Stimulated activated CD4-positive, alpha-beta T cell treated with anti-CD3 and anti-CD28 coated beads, Interleukin-1b, Interleukin-23, amount 100 ng/mL, for 1 hour (primary cell): Measurements from ENCODE around the gene ZNF544.

ENCODE experiments used
- DNase-seq, 2 donors: peaks; one replicate each; pipeline ENCODE4 v3.0.0-alpha.2; 2020; ENCODE audit warnings: low read depth in 2 of 2

Gene ZNF544

DNA sequence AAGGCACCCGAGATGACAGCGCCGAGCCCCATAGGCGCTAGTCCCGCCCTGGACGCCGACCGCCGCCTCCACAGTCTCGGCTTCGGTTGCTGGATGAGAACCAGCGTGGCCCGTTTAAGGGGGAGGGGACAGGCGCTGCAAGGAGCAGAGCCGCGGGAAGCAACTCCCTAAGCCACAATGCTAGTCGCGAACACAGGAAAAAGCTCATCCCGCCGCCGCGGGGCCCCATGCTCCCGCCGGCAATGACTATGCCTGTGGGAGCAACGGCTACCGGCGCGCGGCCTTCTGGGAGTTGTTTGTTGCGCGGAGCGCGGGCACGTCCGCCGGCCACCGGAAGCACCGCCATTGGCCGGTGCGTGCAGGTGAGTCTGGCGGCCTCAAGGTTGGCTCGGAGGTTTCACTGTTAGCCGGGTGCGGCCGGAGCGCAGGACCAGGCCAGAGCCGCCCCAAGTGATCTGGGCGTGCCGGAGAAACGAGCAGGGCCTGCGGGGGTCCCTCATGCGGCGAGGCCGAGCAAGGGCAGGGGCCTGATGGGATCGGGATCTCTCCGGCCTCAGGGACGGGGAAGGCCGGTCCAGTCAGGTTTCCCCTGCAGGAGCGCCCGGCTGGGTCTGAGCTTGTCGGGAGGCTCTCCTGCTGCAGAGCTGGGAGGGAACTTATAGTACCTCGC is at the start of gene ZNF544:
Gene ZNF544, plus strand, starts transcription at position 330 of the 670 bp plus-strand sequence. CDS start 15,110 bp downstream, outside the sequence.
- DNase-seq = peak; percentile 3 to 21

DNA sequence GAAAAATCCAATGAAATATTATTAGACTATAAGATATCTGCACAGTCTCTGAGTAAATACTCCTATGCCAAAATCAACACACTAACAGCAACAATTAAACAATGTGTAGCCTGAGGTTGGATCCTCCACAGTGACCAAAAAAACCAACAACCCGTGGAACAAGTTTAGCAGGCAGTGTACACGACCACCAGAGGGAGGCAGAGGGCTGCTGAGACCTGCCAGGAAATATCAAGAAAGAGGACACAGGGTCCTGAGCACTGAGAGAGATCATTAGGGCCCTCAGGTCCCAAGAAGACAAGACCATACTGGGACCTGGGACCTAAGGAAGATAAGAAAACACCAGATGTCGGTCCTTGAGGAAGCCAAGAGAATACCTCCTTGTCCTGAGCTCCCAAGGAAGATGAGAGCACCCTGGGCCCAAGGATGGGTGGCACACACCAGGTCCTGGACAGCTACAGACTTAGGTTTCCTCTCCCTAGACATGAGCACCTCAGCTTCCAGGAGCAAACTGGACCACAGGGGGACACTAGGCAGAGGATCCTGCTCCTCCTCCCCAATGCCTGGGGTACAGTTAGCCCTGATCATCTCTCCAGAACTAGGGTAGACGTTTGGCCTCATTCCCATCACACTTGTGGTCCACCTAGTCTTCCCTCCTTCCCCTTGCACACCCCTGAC is 46.7 kb upstream of the ZNF544 start:
- DNase-seq = peak; percentile 21 to 39

DNA sequence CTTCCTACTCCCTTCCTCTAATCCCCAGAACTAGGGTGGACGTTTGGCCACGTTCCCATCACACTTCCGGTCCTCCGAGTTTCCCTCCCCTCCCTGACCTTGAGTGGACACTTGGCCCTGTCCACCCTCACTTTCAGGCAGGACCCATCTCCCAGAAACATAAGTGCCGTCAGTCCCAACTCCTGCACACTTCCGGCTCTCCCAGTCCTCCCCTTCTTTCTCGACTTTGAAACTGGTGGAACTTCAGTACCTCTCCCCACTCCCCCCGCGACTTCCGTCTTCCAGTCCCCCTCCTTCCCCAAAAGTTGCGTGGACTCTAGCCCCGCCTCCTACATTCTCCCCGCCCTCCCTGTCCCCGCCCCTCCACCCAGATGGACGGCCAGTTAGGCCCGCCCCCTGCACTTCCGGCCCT is 46.1 kb upstream of the ZNF544 start:
- DNase-seq = peak; percentile 57 to 76

DNA sequence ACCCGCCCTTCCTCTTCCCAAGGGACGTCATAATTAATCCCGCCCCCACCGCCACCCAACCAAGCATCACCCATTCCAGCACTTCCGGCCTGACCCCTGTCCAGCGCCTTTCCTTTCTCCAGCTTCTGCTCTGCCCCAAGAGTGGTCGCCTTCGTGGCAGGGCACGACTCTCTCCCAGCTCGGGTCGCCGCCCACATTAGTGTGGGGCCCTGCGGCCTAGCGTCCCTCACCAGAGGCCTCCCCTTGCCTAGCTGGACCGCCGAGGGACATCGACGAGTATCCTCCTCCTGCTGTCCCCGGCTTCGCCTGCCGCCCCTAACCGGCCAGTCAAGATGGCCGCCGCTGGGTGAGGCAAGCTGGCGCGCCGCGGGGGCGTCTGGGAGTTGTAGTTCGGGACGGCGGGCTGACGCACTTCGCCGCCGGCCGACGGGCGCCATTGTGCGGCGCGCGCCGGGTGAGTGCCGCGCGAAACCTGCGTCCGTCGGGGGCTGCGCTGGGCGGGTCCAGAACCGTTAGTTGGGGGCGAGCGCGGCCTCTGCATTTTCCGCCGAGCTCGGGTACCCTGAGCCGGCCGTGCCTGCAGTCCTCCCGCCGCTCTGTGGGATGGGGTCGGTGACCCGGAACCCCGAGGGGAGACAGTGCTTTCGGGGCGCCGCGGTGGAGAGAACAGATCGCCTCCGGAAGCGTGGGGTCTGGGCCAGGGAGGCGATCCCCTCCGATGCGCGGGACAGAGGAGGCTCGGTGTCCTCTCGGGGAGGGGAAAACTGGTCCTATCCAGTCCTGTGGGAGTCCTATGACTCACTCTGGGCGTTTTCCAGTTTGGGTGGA is 45.5 kb upstream of the ZNF544 start, which contains the start of gene ZNF274:
Gene ZNF274, plus strand, starts transcription at position 73 of the 828 bp plus-strand sequence. CDS start 905 bp downstream, outside the sequence.
- peak; percentile 86 to 89 for DNase-seq

DNA sequence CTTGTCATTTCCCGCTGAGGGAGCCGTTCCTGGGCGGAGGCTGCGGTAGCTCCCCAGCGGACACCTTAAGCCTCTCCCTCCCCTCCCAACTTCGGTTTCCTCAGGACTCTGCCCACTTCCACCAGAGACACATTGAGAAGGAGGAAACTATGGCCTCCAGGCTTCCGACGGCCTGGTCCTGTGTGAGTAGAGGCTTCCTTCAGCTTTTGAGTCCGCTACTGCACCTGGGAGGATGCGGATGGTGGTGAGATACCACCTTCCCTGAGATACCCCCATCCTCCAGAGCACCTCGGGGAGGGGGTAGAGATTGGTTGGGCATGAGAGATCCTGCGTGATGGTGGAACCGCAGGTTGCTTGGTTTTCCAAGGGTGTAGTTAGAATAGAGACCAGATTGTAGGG is 44.9 kb upstream of the ZNF544 start:
- no peak for DNase-seq

DNA sequence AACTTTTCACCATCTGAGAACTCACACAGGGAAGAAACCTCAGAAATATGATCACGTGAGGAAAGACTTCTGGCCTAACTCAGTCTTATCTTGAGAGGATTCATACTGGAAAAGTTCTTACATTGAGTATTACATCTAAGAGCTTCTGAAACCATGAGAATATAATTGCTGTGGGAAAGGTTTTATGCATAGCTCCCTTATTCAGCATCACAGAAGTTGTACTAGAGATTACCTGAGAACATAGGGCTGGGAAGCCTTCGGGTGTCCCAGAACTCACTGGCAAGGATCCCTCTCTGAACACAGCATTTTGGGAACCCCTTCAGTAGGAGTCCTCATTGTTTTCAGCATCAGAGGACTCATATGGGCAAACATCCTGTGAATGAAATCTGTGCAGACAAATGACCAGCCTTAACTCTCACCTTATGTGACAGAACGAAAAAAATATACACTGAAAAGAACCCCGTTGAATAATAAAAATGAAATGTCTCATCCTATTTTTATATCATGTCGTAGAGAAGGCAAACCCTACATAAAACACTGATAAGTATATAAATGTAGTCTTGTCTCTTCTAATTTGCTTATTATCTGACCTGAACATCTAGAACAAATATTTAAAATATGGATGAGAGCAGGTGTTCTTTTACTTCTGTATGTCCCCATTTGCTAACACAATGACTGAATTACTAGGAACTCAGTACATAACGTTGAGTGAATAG is 31.7 kb upstream of the ZNF544 start:
- DNase-seq = no peak

DNA sequence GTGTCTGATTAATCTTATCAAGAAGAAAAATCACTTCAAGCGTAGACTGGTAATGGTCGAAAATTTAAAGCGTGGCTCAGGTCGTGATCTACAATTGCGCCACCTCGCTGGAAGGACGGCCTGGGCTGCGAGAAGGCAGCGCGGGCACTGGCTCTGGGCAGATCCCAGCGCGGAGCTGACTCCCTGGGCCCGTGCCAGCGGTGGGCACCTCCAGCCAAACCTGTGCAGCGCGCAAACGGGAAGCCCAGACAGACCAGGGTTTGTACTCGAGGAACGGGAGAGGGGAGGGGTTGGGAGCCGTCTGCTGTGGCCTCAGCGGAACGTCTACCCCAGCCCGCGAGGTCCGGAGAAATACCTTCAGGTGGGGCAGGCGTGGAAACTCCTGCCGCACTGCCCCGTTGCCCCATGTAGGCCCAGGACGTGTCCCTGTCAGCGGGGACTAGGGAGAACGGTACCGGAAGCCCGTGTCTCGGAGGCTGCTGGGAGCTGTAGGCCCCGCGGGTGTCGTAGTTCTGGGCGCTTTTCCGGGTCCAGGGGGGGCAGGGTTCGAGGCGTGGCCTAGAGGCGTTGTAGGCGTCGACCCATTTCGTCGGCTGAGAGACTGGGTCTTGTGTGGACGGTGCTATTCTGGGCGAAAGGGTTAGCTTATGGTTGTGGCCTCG is 24.8 kb upstream of the ZNF544 start:
- no peak for DNase-seq

DNA sequence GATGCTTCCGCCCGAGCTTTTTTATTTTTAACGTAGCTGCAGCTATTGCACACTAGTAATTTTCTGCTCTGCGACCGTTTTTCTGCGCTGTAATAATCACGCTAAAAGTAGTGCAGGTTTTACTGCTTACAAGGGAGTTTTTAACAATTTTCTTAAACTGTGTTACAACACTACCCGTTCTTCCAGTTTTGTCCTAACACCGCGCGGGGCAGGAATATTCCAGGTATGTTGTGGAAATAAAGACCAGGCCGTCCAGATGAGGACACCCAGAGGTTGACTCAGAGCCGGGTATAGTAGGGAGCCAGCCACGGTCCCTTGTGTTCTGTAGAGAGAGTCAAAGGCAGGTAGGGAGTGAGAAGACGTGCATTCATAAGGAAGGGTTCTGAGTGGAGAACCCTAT is 24.1 kb upstream of the ZNF544 start:
- no peak for DNase-seq

DNA sequence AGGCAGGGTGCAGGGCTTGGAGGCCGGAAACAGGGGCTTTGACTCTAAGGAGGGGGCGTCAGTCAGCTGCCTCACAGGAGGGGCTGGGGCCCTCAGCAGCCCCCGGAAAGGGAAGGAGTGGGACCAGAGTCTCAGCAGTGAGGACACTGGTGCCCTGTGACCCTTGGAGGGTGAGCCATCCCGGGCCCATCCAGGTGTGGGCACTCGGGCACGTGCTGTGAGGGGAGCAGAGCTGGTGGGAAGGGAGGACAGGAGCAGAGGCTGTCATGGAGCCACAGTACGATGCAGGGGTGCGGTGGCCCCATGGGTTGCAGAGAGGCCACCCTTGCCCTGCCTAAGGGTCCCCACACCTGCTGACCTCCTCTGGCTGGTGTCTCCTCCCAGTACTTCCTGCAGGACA is 19.1 kb upstream of the ZNF544 start:
- DNase-seq = no peak

DNA sequence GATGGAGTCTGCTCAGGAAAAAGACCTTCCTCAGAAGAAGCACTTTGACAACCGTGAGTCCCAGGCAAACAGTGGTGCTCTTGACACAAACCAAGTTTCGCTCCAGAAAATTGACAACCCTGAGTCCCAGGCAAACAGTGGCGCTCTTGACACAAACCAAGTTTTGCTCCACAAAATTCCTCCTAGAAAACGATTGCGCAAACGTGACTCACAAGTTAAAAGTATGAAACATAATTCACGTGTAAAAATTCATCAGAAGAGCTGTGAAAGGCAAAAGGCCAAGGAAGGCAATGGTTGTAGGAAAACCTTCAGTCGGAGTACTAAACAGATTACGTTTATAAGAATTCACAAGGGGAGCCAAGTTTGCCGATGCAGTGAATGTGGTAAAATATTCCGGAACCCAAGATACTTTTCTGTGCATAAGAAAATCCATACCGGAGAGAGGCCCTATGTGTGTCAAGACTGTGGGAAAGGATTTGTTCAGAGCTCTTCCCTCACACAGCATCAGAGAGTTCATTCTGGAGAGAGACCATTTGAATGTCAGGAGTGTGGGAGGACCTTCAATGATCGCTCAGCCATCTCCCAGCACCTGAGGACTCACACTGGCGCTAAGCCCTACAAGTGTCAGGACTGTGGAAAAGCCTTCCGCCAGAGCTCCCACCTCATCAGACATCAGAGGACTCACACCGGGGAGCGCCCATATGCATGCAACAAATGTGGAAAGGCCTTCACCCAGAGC is 16.2 kb upstream of the ZNF544 start:
- no peak for DNase-seq

DNA sequence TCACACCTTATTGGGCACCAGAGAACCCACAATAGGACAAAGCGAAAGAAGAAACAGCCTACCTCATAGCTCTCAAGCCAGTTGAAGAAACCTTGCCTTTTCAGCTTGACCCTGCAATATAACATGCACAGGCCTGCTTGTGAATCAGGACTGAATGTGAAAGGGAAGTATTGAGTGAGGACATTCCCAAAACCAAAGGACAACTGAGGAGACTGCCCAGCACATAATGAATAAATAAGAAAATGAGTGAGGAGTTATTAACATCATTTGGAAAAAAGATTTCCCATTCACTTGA is 15.7 kb upstream of the ZNF544 start:
- no peak for DNase-seq

DNA sequence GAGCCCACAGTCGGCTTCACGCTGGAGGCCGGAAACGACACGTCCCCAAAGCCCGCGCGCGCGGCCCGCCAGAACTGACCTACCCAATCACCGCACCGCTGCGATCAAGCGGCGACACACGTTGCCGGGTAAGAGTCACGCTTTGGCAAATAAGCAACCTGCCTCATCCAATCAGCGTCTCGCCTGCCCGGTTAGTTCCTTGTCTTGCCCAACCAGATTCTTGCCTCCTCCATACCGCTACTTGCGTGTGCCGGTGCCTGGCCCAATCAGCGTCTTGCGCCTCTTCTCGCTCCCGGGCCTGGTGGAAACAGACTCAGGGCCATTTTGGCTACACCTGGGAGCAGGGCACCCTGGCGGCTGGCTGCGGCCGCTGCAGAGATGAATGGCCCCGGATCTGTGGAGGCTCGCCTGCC is 11.6 kb upstream of the ZNF544 start:
- DNase-seq = no peak

DNA sequence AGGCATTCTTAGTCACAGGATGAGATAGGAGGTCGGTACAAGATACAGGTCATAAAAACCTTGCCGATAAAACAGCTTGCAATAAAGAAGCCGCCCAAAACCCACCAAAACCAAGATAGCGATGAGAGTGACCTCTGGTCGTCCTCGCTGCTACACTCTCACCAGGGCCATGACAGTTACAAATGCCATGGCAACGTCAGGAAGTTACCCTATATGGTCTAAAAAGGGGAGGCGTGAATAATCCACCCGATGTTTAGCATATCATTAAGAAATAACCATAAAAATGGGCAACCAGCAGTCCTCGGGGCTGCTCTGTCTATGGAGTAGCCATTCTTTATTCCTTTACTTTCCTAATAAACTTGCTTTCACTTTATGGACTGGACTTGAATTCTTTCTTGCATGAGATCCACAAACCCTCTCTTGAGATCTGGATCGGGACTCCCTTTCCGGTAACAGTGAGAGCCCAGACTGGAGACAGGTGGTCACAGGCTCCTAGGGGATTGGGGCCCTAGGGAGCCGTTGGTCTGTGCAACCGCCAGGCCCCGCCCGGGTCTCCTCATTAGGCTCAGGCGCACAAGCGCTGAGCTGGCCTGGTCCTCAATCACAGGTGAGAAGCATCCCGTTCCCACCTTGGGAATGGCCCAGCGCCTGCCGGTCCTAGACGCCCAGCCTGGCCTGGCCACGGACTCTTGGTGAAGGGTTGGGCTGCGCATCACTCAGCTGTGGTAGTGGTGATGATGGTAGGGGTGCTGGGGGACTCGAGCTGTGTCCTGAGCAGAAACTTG is 10.9 kb upstream of the ZNF544 start:
- DNase-seq = no peak

DNA sequence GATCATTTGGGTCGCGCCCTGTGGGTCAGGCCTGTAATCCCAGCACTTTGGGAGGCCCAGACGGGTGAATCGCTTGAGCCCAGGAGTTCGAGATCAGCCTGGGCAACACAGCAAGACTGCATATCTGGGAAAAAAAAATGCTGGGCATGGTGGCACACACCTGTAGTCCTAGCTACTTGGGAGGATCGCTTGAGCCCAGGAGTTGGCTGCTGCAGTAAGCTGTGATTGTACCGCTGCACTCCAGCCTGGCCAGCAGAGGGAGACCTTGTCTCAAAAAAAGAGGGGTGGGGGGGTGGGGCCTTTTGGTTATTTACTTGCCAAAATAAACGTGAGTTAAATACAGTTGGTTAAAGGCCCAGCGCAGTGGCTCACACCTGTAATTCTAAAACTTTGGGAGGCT is 9.8 kb upstream of the ZNF544 start:
- peak in 1 of 2 donors; percentile 8 for DNase-seq

DNA sequence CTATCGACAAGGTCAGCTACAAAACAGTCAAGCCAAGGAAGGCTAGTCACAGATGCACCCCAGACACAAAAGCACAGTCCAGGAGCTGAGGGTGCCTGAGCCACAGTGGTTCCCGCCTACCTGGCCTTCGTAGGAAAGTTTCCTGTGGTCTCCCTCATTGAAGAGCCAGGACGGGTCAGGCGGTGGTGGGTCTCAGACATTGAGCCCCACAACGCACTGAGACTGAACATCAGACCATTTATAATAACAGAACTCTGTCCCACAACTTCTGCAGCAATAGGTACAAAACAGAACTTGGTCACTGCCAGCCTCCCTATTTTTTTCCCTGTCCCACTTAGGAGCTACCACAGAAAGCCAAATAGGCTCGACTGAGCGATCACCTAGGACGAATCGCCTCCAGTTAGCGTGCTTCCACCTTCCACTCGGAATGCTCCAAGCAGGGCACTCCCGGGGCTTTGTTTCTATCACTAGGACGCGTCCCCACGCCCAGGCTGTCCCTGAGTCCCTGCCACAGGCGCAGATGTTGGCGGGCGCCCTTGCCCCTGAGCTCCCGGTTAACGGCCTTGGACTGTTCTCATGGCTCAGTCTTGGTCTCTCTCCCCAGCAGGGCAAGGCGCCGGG is 640 bp upstream of the ZNF544 start:
- no peak for DNase-seq

DNA sequence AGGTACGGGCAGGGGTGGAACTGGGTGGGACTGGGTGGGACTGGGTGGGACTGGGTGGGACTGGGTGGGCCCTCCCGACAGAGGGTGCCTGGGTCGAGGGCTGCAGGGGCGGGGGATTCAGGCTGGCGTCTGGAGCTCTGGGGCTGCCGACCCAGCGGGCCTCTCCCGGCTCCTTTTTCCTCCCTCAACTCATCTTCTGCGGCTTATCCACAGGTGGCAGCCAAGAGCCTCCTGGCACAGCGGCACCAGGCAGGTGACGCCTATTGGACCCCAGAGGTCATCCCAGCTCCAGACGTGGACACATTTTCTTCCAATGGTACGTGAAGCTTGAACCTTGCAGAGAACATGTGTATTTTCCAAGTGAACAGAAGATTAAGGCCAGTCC is 533 bp downstream of the ZNF544 start:
- no peak for DNase-seq

DNA sequence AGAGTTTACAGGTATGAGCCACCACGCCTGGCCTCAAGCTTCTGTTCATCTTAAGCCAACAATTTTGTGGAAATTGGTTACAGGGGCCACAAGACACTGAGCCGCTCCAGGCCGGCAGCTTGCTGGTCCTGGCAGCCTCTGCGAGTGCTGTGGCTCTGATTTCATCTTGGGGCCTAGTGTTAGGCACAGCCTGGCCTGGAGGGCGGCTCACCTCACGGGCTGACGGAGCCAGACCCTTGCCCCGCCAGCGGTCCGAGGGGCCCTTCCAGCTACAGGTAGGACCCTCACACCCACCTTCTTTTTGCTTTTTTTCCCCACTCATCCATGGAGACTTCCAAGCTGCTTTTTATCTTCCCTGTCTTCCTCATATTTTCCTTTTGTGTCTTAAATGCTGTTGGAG is 8.6 kb downstream of the ZNF544 start:
- no peak for DNase-seq

DNA sequence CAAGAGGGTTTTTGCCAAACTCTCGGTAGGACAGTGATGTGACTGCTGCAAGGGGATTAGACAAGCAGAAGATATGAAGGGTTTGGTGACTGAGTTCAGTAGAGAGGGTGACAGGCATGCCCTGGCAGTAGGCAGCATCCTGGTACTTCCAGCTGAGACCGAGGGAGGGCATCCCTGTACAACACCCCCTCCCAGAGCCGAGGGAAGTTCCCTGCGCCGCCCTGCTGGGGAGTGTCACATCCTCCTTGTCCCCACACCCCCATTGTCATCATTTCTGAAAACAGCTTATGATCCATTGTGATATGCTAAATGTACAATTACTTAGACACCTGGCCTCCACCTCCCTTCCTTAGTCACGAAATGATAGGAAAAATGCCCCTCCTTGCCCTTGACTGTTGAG is 14.6 kb downstream of the ZNF544 start:
- DNase-seq = no peak

DNA sequence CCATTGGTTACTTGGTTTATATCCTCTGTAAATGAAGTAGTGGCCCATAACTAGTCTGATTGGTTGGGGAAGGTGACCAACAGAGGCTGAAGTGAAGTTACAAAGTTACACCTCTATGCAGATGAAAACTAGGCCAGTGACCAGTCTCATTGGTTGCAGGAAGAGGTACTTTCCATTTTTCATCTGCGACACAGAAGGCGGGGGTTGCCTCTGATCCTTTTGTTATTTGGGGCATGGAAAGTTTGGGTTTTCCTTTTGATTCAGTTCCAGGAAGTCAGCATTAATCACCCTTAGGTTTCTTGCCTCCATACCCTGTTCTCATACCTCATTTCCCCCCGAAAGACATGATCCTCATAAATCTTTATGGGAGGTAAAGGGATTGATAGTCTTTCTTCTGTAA is 20.2 kb downstream of the ZNF544 start:
- no peak for DNase-seq
